Measurements from ENCODE around the gene TBC1D20.

DNA sequence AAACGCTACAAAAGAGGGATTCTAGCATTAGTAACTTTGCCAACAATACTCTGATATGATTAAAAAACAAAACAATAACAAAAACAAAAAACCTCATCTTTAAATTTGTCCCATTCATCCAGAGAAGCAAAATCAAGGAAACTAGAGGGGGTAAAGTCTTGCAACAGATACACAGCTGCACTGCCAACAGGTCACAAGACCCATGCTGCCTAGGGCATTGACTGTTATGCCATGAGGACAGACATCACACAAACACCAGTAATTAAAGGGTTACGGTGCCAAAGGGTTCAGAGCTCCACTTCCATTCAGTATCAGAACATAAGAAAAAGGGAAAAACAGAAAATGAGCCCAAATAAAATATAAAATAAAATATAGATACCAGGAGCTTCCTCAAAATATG, 1.6 kb downstream of the TBC1D20 start:
- no peak for TF ChIP-seq CTCF (IDR thresholded peaks at IDR 0.05)
- no peak for TF ChIP-seq TCF7L2 (IDR thresholded peaks at IDR 0.05; ENCODE audit: low read depth, low read length)
- TF ChIP-seq, protein P1, sequence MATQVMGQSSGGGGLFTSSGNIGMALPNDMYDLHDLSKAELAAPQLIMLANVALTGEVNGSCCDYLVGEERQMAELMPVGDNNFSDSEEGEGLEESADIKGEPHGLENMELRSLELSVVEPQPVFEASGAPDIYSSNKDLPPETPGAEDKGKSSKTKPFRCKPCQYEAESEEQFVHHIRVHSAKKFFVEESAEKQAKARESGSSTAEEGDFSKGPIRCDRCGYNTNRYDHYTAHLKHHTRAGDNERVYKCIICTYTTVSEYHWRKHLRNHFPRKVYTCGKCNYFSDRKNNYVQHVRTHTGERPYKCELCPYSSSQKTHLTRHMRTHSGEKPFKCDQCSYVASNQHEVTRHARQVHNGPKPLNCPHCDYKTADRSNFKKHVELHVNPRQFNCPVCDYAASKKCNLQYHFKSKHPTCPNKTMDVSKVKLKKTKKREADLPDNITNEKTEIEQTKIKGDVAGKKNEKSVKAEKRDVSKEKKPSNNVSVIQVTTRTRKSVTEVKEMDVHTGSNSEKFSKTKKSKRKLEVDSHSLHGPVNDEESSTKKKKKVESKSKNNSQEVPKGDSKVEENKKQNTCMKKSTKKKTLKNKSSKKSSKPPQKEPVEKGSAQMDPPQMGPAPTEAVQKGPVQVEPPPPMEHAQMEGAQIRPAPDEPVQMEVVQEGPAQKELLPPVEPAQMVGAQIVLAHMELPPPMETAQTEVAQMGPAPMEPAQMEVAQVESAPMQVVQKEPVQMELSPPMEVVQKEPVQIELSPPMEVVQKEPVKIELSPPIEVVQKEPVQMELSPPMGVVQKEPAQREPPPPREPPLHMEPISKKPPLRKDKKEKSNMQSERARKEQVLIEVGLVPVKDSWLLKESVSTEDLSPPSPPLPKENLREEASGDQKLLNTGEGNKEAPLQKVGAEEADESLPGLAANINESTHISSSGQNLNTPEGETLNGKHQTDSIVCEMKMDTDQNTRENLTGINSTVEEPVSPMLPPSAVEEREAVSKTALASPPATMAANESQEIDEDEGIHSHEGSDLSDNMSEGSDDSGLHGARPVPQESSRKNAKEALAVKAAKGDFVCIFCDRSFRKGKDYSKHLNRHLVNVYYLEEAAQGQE (IDR thresholded peaks at IDR 0.05; ENCODE audit: insufficient read depth in 1 of 2, low read depth in 2 of 2, low read length in 1 of 2), result no peak
